K562 (cell line): ENCODE data around the gene LHB. TPM values are rescaled to one million over a fixed set of nuclear protein-coding genes. Genes with fewer than 3 reads are reported as not detected.

Experiments
- BRCA1 ChIP-seq, 2 experiments: fragments of 450-650 bp in 1 of 2; sonication (generic) in 1 of 2; formaldehyde crosslinking in 1 of 2; IDR thresholded peaks; 2 replicates each; pipeline versions ENCODE4 v1.5.0 to v1.6.1; 2017 to 2020; ENCODE audit warnings: mild to moderate bottlenecking in 1 of 2, missing genetic modification reagents in 1 of 2
- CTCF ChIP-seq, 3 experiments: IDR thresholded peaks in 2 of 3; conservative IDR thresholded peaks in 1 of 3; 2 replicates each; pipeline ENCODE4 v1.5.1; 2011 to 2012; ENCODE audit warnings: low read length in 3 of 3, mild to moderate bottlenecking in 3 of 3, control low read depth in 2 of 3, improper control_type of control experiment in 1 of 3, inconsistent platforms in 1 of 3, low read depth in 1 of 3, mixed read lengths in 1 of 3, moderate library complexity in 1 of 3; ENCODE audit not compliant: insufficient read depth in 2 of 3
- EGR1 ChIP-seq: fragments of 450-650 bp; conservative IDR thresholded peaks from 2 replicates; pipeline ENCODE4 v1.6.1; 2017; ENCODE audit warnings: mild to moderate bottlenecking
- ESRRB ChIP-seq: fragments of 250-450 bp; sonication (Bioruptor Pico); IDR thresholded peaks from 2 replicates; pipeline ENCODE4 v1.5.0; 2020; ENCODE audit warnings: mild to moderate bottlenecking, moderate library complexity, borderline replicate concordance
- FOXK1 ChIP-seq: sonication (generic); formaldehyde crosslinking; IDR thresholded peaks from 2 replicates; pipeline ENCODE4 v1.8.0; 2022; ENCODE audit warnings: missing genetic modification reagents, mild to moderate bottlenecking, borderline replicate concordance
- HNRNPLL ChIP-seq: fragments of 200-400 bp; formaldehyde crosslinking; IDR thresholded peaks from 2 replicates; pipeline ENCODE4 v1.6.1; 2017; ENCODE audit warnings: low read length, low read depth, mild to moderate bottlenecking; ENCODE audit not compliant: poor library complexity, severe bottlenecking
- LEF1 ChIP-seq: fragments of 450-650 bp; IDR thresholded peaks from 2 replicates; pipeline ENCODE4 v1.6.1; 2016; ENCODE audit warnings: mild to moderate bottlenecking
- OTX1 ChIP-seq: fragments of 450-650 bp; formaldehyde crosslinking; IDR thresholded peaks from 2 replicates; pipeline ENCODE4 v1.4.0; 2022; ENCODE audit warnings: mild to moderate bottlenecking
- POLR2AphosphoS2 ChIP-seq: IDR thresholded peaks from 2 replicates; pipeline ENCODE4 v1.6.1; 2012; ENCODE audit warnings: low read length, improper control_type of control experiment
- RERE ChIP-seq: sonication (generic); formaldehyde crosslinking; IDR thresholded peaks from 2 replicates; pipeline ENCODE4 v1.8.0; 2023; ENCODE audit warnings: missing genetic modification reagents, mild to moderate bottlenecking, borderline replicate concordance
- SMAD1 ChIP-seq: fragments of 150-350 bp; IDR thresholded peaks from 2 replicates; pipeline ENCODE4 v1.6.1; 2014; ENCODE audit warnings: low read length, low read depth; ENCODE audit not compliant: partially characterized antibody
- SMARCA4 ChIP-seq: fragments of 450-650 bp; IDR thresholded peaks from 2 replicates; pipeline ENCODE4 v1.6.1; 2016
- STAT6 ChIP-seq: sonication (generic); formaldehyde crosslinking; IDR thresholded peaks from 2 replicates; pipeline ENCODE4 v1.8.1; 2023; ENCODE audit warnings: mild to moderate bottlenecking, missing genetic modification reagents
- VEZF1 ChIP-seq: fragments of 200-800 bp; sonication (Bioruptor generic); IDR thresholded peaks from 2 replicates; pipeline ENCODE4 v1.6.1; 2017; ENCODE audit warnings: missing genetic modification characterization, missing compliant biosample characterization
- ZNF143 ChIP-seq: sonication (generic); formaldehyde crosslinking; IDR thresholded peaks from 2 replicates; pipeline ENCODE4 v1.9.0; 2022; ENCODE audit warnings: mild to moderate bottlenecking, missing genetic modification reagents
- polyA plus RNA-seq, 8 experiments: library from polyadenylated mRNA; depleted of rRNA in 4 of 8; stranded (reverse) in 5 of 8; unstranded in 3 of 8; fragments of >200 nt; fragmentation: Nextera tagmentation in 2 of 8; fragmentation: Illumina TruSeq in 1 of 8; extraction: Ambion mirVana in 2 of 8; extraction: Trizol in 1 of 8; gene quantifications; 2 replicates each; pipeline versions ENCODE4 v1.2.1 to v1.2.3, GENCODE V29; 2011 to 2014; ENCODE audit warnings: inconsistent platforms in 1 of 8, missing spikeins in 1 of 8
- total RNA-seq, 7 experiments: library from RNA; depleted of rRNA in 6 of 7; stranded (reverse); fragments of >200 nt in 6 of 7; fragmentation: Illumina TruSeq in 2 of 7; extraction: Trizol in 2 of 7; gene quantifications; 2 replicates each; pipeline versions ENCODE4 v1.2.1 to v1.2.3, GENCODE V29; 2011 to 2021; ENCODE audit warnings: low replicate concordance in 1 of 7

The LHB gene
- total and polyA plus RNA-seq, 9 of the 15 experiments (the other 6 are each of a cell fraction or from before 2014, with no cell fraction given): 0.54 TPM; not detected in 8

GRCh38 chr19:48966541-48967345, 50.1 kb downstream of the LHB start (continued):
- no peak for TF ChIP-seq RERE (CRISPR knock-in tag)
- no peak for TF ChIP-seq EGR1
- TF ChIP-seq HNRNPLL: no peak
- no peak for TF ChIP-seq LEF1
- TF ChIP-seq SMARCA4: no peak; the same call in 1 of the 2 replicates
- no peak for TF ChIP-seq OTX1 (CRISPR knock-in tag)
- TF ChIP-seq BRCA1 (IDR thresholded peaks at IDR 0.05): no peak
- no peak for TF ChIP-seq BRCA1 (CRISPR knock-in tag; IDR thresholded peaks at IDR 0.05)
- TF ChIP-seq VEZF1 (CRISPR knock-in tag): no peak
- peak; percentile 25 for TF ChIP-seq SMAD1
- TF ChIP-seq ZNF143 (CRISPR knock-in tag): 0 out of 2 replicates have a peak, but pooled peaks have one; percentile 2
- no peak for TF ChIP-seq CTCF (IDR thresholded peaks at IDR 0.05 in 2 of 3, conservative IDR thresholded peaks at IDR 0.05 in 1 of 3; ENCODE audit: insufficient read depth in 2 of 3, low read depth in 1 of 3, low read length in 3 of 3)
- TF ChIP-seq STAT6 (CRISPR knock-in tag): no peak
- TF ChIP-seq FOXK1 (CRISPR knock-in tag): no peak; the same call in 1 of the 2 replicates
- TF ChIP-seq POLR2AphosphoS2: peak; percentile 64
- 0 out of 2 replicates have a peak, but pooled peaks have one; percentile 11 for TF ChIP-seq ESRRB (CRISPR knock-in tag)
